Thoracic aorta (tissue), 2 donors: Measurements from ENCODE around the gene ALKBH3. TPM values are rescaled to one million over a fixed set of nuclear protein-coding genes. Genes with fewer than 3 reads are reported as not detected.

Experiments
- ATAC-seq: fragments of 150-250 bp; one replicate; pipeline ENCODE4 v1.8.0; 2017; ENCODE audit warnings: low read depth; ENCODE audit not compliant: insufficient number of reproducible peaks, low FRiP score
- DNase-seq: peaks from one replicate; pipeline ENCODE4 v3.0.0-alpha.2; 2020; ENCODE audit warnings: low spot score
- H3K27ac ChIP-seq, 2 donors: fragments of 200-600 bp; sonication (generic); 1 replicate in 1 of 2; 2 replicates in 1 of 2; pipeline ENCODE4 v1.5.1; 2016; ENCODE audit warnings: mild to moderate bottlenecking in 2 of 2, moderate library complexity in 2 of 2
- H3K27me3 ChIP-seq: fragments of 200-600 bp; sonication (generic); replicated peaks from 2 replicates; pipeline ENCODE4 v1.6.0; 2016; ENCODE audit warnings: mild to moderate bottlenecking; ENCODE audit not compliant: insufficient read depth
- H3K36me3 ChIP-seq: fragments of 200-600 bp; sonication (generic); one replicate; pipeline ENCODE4 v1.5.1; 2016
- H3K4me1 ChIP-seq, 2 donors: fragments of 200-600 bp; sonication (generic); 1 replicate in 1 of 2; 2 replicates in 1 of 2; pipeline versions ENCODE4 v1.5.1 to v1.6.0; 2016; ENCODE audit warnings: low read depth in 2 of 2, mild to moderate bottlenecking in 1 of 2; ENCODE audit not compliant: control insufficient read depth in 1 of 2
- H3K4me3 ChIP-seq: fragments of 200-600 bp; sonication (generic); 2 replicates; pipeline ENCODE4 v1.5.1; 2016; ENCODE audit warnings: mild to moderate bottlenecking
- H3K9me3 ChIP-seq: fragments of 200-600 bp; sonication (generic); 2 replicates; pipeline ENCODE4 v1.5.1; 2016
- CTCF ChIP-seq: fragments of 200-600 bp; sonication (generic); IDR thresholded peaks from one replicate; pipeline ENCODE4 v1.5.1; 2019; ENCODE audit warnings: antibody characterized with exemption
- total RNA-seq, 2 donors: library from RNA; depleted of rRNA; stranded (reverse); fragments of >200 nt; gene quantifications; one replicate each; pipeline versions ENCODE4 v1.1.0 to v1.2.3, GENCODE V29; 2016

The ALKBH3 gene
- total RNA-seq, 2 donors from 2014 or later = 28.1 to 65.5 TPM

DNA sequence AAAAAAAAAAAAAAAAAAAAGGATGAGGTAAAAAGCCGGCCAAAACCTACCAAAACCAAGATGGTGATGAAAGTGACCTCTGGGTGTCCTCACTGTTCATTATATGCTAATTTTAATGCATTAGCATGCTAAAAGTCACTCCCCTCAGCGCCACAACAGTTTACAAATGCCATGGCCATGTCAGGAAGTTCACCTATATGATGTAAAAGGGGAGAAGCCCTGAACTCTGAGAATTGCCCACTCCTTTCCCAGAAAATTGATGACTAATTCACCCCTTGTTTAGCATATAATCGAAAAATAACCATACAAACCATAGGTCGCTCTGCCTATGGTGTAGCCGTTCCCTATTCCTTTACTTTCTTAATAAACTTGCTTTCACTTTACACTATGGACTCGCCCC is 72.9 kb downstream of the ALKBH3 start:
- Histone ChIP-seq H3K4me1 (peaks cover 3 to 10% of the 10 kb centered on the region in 2 donors), H3K36me3 (no peaks in the 10 kb centered on the region), H3K4me3 (no peak overlapping the region), H3K9me3 (no peaks in the 10 kb centered on the region), H3K27ac (no peak overlapping the region), H3K27me3 (no peaks in the 10 kb centered on the region)
- DNase-seq (no peak), ATAC-seq (no peak)
- no peak for TF ChIP-seq CTCF

DNA sequence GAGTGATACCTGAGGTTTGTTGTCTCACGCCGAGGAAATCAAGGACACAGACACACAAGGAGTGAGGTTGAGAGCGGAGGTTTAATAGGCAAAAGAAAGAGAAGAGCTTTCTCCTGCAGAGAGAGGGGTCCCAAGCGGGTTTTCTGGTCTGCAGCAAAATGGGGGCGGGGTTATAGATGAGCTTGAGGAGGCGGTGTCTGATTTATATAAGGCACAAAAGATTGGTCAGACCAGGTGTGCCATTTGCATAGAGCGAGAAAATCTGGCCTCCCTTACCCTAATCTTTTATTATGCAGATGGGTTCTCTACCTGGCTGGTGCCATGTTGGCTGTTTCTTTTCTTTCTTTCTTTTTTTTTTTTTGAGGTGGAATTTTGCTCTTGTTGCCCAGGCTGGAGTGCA is 73.6 kb downstream of the ALKBH3 start:
- Histone ChIP-seq H3K4me1 (peaks cover 3 to 10% of the 10 kb centered on the region in 2 donors), H3K27me3 (no peaks in the 10 kb centered on the region), H3K4me3 (no peak overlapping the region), H3K9me3 (no peaks in the 10 kb centered on the region), H3K36me3 (no peaks in the 10 kb centered on the region), H3K27ac (no peak overlapping the region)
- ATAC-seq (no peak), DNase-seq (no peak)
- no peak for TF ChIP-seq CTCF

GRCh38 chr11:43955381-43956118 is 74.9 kb downstream of the ALKBH3 start:
- peak; percentile 17 for ATAC-seq
- H3K4me3 ChIP-seq = no peak overlapping the region
- no peak overlapping the region for H3K27ac ChIP-seq
- H3K4me1 ChIP-seq = peaks cover 3 to 10% of the 10 kb centered on the region in 2 donors
- no peaks in the 10 kb centered on the region for H3K36me3 ChIP-seq
- DNase-seq = no peak
- no peaks in the 10 kb centered on the region for H3K9me3 ChIP-seq
- TF ChIP-seq CTCF = no peak
- no peaks in the 10 kb centered on the region for H3K27me3 ChIP-seq

DNA sequence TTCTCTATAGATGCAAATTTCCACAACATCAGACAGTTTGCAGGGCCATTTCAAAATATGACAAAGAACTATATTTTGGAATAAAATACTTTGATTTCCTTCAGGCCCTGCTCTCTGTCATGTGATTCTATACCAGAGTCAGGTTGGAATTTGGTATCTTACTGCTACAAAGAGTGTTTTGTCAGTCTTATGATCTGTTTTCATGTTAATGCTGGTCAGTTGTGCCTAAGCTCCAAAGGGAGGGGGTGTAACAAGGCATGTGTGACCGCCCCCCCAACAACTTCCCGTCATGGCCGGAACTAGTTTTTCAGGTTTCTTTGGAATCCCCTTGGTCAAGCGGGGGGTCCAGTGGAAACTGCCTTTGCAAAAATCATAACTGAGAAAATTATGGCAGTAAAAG is 76.9 kb downstream of the ALKBH3 start:
- H3K36me3 ChIP-seq = no peaks in the 10 kb centered on the region
- DNase-seq = no peak
- H3K9me3 ChIP-seq = no peaks in the 10 kb centered on the region
- no peak for TF ChIP-seq CTCF
- peaks cover 9 to 18% of the 10 kb centered on the region in 2 donors for H3K4me1 ChIP-seq
- H3K27me3 ChIP-seq = no peaks in the 10 kb centered on the region
- H3K27ac ChIP-seq = no peak overlapping the region
- no peak overlapping the region for H3K4me3 ChIP-seq
- ATAC-seq = no peak

DNA sequence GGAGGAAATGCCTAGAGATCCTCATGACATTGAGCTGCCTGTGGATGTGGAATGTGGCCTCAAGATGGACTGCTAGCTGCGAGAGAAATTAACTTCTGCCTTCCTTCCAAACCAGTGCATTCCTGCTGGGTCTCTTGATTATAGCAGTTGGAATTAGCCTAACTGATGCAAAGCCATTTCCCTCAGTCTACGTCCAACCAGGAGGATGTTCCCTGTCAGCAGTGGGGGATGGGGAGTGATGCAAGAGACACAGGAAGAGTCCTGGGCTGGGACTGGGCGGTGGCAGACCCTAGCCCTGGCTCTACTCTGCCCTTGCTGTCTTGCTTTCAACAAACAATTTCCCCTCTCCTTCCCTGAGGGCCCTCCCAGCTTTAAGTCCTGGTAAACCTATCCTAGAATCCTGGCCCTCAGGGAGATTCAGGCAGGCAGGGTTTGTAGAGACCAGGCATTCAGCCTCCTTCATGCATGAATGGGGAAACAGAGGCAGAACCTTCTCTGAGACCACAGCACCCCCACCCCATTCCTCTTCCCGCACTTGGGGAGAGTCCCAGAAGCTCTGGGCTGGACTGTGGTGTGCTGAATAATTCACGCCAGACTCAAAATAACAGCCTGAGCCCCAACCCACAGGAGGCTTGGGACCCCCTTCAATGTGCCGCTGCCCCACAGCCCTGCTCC is 78.8 kb downstream of the ALKBH3 start:
- ATAC-seq (no peak), DNase-seq (no peak)
- no peak overlapping the region for H3K27ac ChIP-seq
- no peaks in the 10 kb centered on the region for H3K27me3 ChIP-seq
- no peak overlapping the region for H3K4me3 ChIP-seq
- H3K36me3 ChIP-seq = no peaks in the 10 kb centered on the region
- no peaks in the 10 kb centered on the region for H3K9me3 ChIP-seq
- no peak for TF ChIP-seq CTCF
- peaks cover 14 to 29% of the 10 kb centered on the region in 2 donors for H3K4me1 ChIP-seq
